H9 (cell line): ENCODE results near the gene GGNBP2. TPM values are rescaled to one million over a fixed set of nuclear protein-coding genes. Genes with fewer than 3 reads are reported as not detected.

ENCODE experiments used
- DNase-seq: peaks from one replicate; pipeline ENCODE4 v3.0.0-alpha.2; 2017
- H2AFZ ChIP-seq: one replicate; pipeline ENCODE4 v1.6.1; 2013; ENCODE audit warnings: mild to moderate bottlenecking, low read length, control low read depth, moderate library complexity
- H2AK5ac ChIP-seq: 2 replicates; pipeline ENCODE4 v1.6.1; 2013; ENCODE audit warnings: low read length, control low read depth, mixed read lengths; ENCODE audit not compliant: insufficient read length
- H2BK120ac ChIP-seq: one replicate; pipeline ENCODE4 v1.6.1; 2013; ENCODE audit warnings: low read depth, mild to moderate bottlenecking, low read length, control low read depth, inconsistent platforms; ENCODE audit not compliant: poor library complexity, severe bottlenecking
- H2BK12ac ChIP-seq: 2 replicates; pipeline ENCODE4 v1.6.1; 2013; ENCODE audit warnings: low read length, control low read depth, mixed read lengths, low read depth; ENCODE audit not compliant: insufficient read length
- H2BK15ac ChIP-seq: 2 replicates; pipeline ENCODE4 v1.6.1; 2013; ENCODE audit warnings: low read depth, low read length, control low read depth
- H2BK20ac ChIP-seq: one replicate; pipeline ENCODE4 v1.6.1; 2013; ENCODE audit warnings: low read depth, mild to moderate bottlenecking, low read length, control low read depth, inconsistent platforms; ENCODE audit not compliant: poor library complexity, severe bottlenecking
- H2BK5ac ChIP-seq: 2 replicates; pipeline ENCODE4 v1.6.1; 2013; ENCODE audit warnings: low read length, control low read depth, mixed read lengths; ENCODE audit not compliant: insufficient read length
- H3K14ac ChIP-seq: 2 replicates; pipeline ENCODE4 v1.6.1; 2013; ENCODE audit warnings: low read length, control low read depth; ENCODE audit not compliant: insufficient read depth
- H3K18ac ChIP-seq: 2 replicates; pipeline ENCODE4 v1.6.1; 2013; ENCODE audit warnings: low read depth, mild to moderate bottlenecking, mixed read lengths, low read length, control low read depth; ENCODE audit not compliant: insufficient read length
- H3K23ac ChIP-seq: 2 replicates; pipeline ENCODE4 v1.6.1; 2013; ENCODE audit warnings: low read length, control low read depth, mixed read lengths, low read depth; ENCODE audit not compliant: insufficient read length
- H3K23me2 ChIP-seq: 2 replicates; pipeline ENCODE4 v1.6.1; 2013; ENCODE audit warnings: low read depth, mild to moderate bottlenecking, mixed read lengths, low read length, control low read depth; ENCODE audit not compliant: insufficient read length, poor library complexity, severe bottlenecking
- H3K27ac ChIP-seq: 2 replicates; pipeline ENCODE4 v1.5.1; 2013; ENCODE audit warnings: low read length, control low read depth, mixed read lengths, low read depth; ENCODE audit not compliant: insufficient read length
- H3K27me3 ChIP-seq: 2 replicates; pipeline ENCODE4 v1.6.1; 2013; ENCODE audit warnings: low read length, control low read depth, inconsistent platforms; ENCODE audit not compliant: insufficient read depth
- H3K4ac ChIP-seq: 2 replicates; pipeline ENCODE4 v1.6.1; 2013; ENCODE audit warnings: low read depth, mild to moderate bottlenecking, control low read depth, inconsistent platforms, low read length, moderate library complexity
- H3K4me1 ChIP-seq: 2 replicates; pipeline ENCODE4 v1.6.1; 2013; ENCODE audit warnings: low read length, control low read depth, inconsistent platforms; ENCODE audit not compliant: insufficient read depth
- H3K4me2 ChIP-seq: 2 replicates; pipeline ENCODE4 v1.6.1; 2013; ENCODE audit warnings: low read length, control low read depth, mixed read lengths; ENCODE audit not compliant: insufficient read length, insufficient read depth
- H3K56ac ChIP-seq: 2 replicates; pipeline ENCODE4 v1.6.1; 2013; ENCODE audit warnings: low read depth, mild to moderate bottlenecking, mixed read lengths, low read length, control low read depth; ENCODE audit not compliant: insufficient read length
- H3K79me1 ChIP-seq: 2 replicates; pipeline ENCODE4 v1.6.1; 2013; ENCODE audit warnings: low read depth, mild to moderate bottlenecking, moderate library complexity, low read length, control low read depth, inconsistent platforms; ENCODE audit not compliant: insufficient read depth, poor library complexity, severe bottlenecking
- H3K79me2 ChIP-seq: 2 replicates; pipeline ENCODE4 v1.6.1; 2013; ENCODE audit warnings: low read length, control low read depth, inconsistent platforms; ENCODE audit not compliant: insufficient read depth
- H3K9ac ChIP-seq: 2 replicates; pipeline ENCODE4 v1.6.1; 2013; ENCODE audit warnings: low read length, control low read depth, mixed read lengths; ENCODE audit not compliant: insufficient read length; ENCODE audit errors: extremely low read depth
- H3K9me3 ChIP-seq: one replicate; pipeline ENCODE4 v1.6.1; 2013; ENCODE audit warnings: low read depth, low read length, inconsistent platforms; ENCODE audit not compliant: control insufficient read depth
- H3T11ph ChIP-seq: one replicate; pipeline ENCODE4 v1.6.1; 2013; ENCODE audit warnings: mild to moderate bottlenecking, low read length, control low read depth, inconsistent platforms
- H4K20me1 ChIP-seq: one replicate; pipeline ENCODE4 v1.6.1; 2013; ENCODE audit not compliant: control insufficient read depth, insufficient read length, insufficient read depth
- H4K5ac ChIP-seq: 2 replicates; pipeline ENCODE4 v1.6.1; 2013; ENCODE audit warnings: low read depth, mild to moderate bottlenecking, mixed read lengths, low read length, control low read depth; ENCODE audit not compliant: insufficient read length
- H4K8ac ChIP-seq: replicated peaks from 2 replicates; pipeline ENCODE4 v1.6.1; 2013; ENCODE audit warnings: low read length, control low read depth, mixed read lengths, low read depth; ENCODE audit not compliant: insufficient read length
- H4K91ac ChIP-seq: 2 replicates; pipeline ENCODE4 v1.6.1; 2013; ENCODE audit warnings: low read depth, mild to moderate bottlenecking, moderate library complexity, mixed read lengths, low read length, control low read depth; ENCODE audit not compliant: insufficient read length
- H3K27ac Mint-ChIP-seq, 3 experiments: 2 replicates in 2 of 3; 3 replicates in 1 of 3; pipeline ENCODE4 v1.8.0; 2020 to 2021; ENCODE audit warnings: mixed read lengths in 3 of 3, mild to moderate bottlenecking in 1 of 3, moderate library complexity in 1 of 3
- H3K27me3 Mint-ChIP-seq: 2 replicates; pipeline ENCODE4 v1.8.0; 2021; ENCODE audit warnings: low read depth, mild to moderate bottlenecking, moderate library complexity, mixed read lengths
- H3K36me3 Mint-ChIP-seq, 3 experiments: 2 replicates in 2 of 3; 3 replicates in 1 of 3; pipeline ENCODE4 v1.8.0; 2020 to 2021; ENCODE audit warnings: low read depth in 3 of 3, mixed read lengths in 3 of 3; ENCODE audit not compliant: insufficient read depth in 1 of 3
- H3K4me1 Mint-ChIP-seq, 2 experiments: 2 replicates each; pipeline ENCODE4 v1.8.0; 2020; ENCODE audit warnings: mixed read lengths in 2 of 2
- H3K4me3 Mint-ChIP-seq, 2 experiments: 2 replicates in 1 of 2; 3 replicates in 1 of 2; pipeline ENCODE4 v1.8.0; 2020 to 2021; ENCODE audit warnings: mild to moderate bottlenecking in 2 of 2, mixed read lengths in 2 of 2, moderate library complexity in 1 of 2
- H3K9me3 Mint-ChIP-seq, 2 experiments: 2 replicates in 1 of 2; 3 replicates in 1 of 2; pipeline ENCODE4 v1.8.0; 2020; ENCODE audit warnings: mild to moderate bottlenecking in 2 of 2, mixed read lengths in 2 of 2, moderate library complexity in 1 of 2
- CTCF ChIP-seq: fragments of 200-600 bp; sonication (generic); conservative IDR thresholded peaks from 3 replicates; pipeline ENCODE4 v1.8.0; 2021; ENCODE audit warnings: antibody characterized with exemption, mild to moderate bottlenecking
- WGBS: extraction: QIAGEN DNeasy Blood & Tissue Kit; methylation state at CpG from one replicate; pipeline ENCODE4 v1.1.7; 2013; ENCODE audit warnings: missing lambda C conversion rate, low lambda C conversion rate, mixed read lengths; ENCODE audit not compliant: insufficient read length; ENCODE audit errors: extremely low coverage; 5-methylcytosine and 5-hydroxymethylcytosine counted together
- total RNA-seq: library from RNA; stranded (reverse); gene quantifications from 2 replicates; pipeline ENCODE4 v1.2.1, GENCODE V29; 2021

Gene GGNBP2
- total RNA-seq, 1 experiment from 2014 or later = 52.8 TPM

DNA sequence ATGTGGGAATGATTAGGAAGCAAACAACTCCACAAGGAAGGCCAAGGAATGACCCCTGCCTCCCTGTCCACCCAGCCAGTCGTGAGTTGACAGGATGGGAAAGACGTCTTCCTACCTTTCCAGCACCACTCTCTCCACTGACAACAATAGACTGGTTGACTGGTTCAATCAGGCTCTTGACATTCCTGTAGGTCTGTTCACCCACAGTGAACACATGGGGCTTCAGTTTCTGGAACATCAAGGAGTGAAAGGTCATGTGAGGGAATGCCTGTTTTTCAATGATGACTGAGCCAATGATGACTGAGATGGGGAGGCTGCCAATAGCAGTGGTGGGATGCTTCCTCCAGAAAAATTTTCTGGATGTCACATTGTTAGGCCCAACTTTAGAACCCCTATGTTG, 19.6 kb upstream of the GGNBP2 start:
- no peak overlapping the region for H2BK5ac ChIP-seq
- no peak overlapping the region for H3K18ac ChIP-seq
- Mint-ChIP-seq H3K27ac (no peak overlapping the region), H3K27me3 (no peaks in the 10 kb centered on the region; the same call in 1 of the 2 replicates), H3K9me3 (no peaks in the 10 kb centered on the region), H3K4me1 (no peaks in the 10 kb centered on the region), H3K4me3 (no peak overlapping the region), H3K36me3 (peaks cover 42 to 90% (median 76%) of the 10 kb centered on the region in 3 experiments; a peak in 6 of 7 replicates)
- no peak overlapping the region for H2AFZ ChIP-seq
- no peak overlapping the region for H2BK12ac ChIP-seq
- H3K4me2 ChIP-seq = no peak overlapping the region
- no peak overlapping the region for H2BK15ac ChIP-seq
- H3K27me3 ChIP-seq = no peaks in the 10 kb centered on the region
- H3K9ac ChIP-seq = no peak overlapping the region
- no peaks in the 10 kb centered on the region for H3K79me2 ChIP-seq
- H3K23me2 ChIP-seq = no peaks in the 10 kb centered on the region
- H3T11ph ChIP-seq = no peak overlapping the region
- no peak overlapping the region for H2AK5ac ChIP-seq
- no CpG with 5 or more reads among the region's 2 CpGs for WGBS
- DNase-seq = no peak
- no peak overlapping the region for H4K8ac ChIP-seq
- H2BK120ac ChIP-seq = no peak overlapping the region
- no peak overlapping the region for H3K27ac ChIP-seq
- no peak overlapping the region for H3K14ac ChIP-seq
- H3K9me3 ChIP-seq = no peaks in the 10 kb centered on the region
- H2BK20ac ChIP-seq = no peak overlapping the region
- no peak overlapping the region for H4K91ac ChIP-seq
- no peak overlapping the region for H3K56ac ChIP-seq
- no peak overlapping the region for H4K5ac ChIP-seq
- H3K4ac ChIP-seq = no peak overlapping the region
- no peak for TF ChIP-seq CTCF
- no peaks in the 10 kb centered on the region for H4K20me1 ChIP-seq
- H3K23ac ChIP-seq = no peak overlapping the region
- no peaks in the 10 kb centered on the region for H3K4me1 ChIP-seq
- H3K79me1 ChIP-seq = no peaks in the 10 kb centered on the region
